CD4-positive, CD25-positive, alpha-beta regulatory T cell (primary cell): ENCODE results near the gene ELOA. TPM values are rescaled to one million over a fixed set of nuclear protein-coding genes. Genes with fewer than 3 reads are reported as not detected.

Experiments
- ATAC-seq, 2 donors: fragments of 150-1000 bp; cut with Tn5 transposase; one replicate each; pipeline ENCODE4 v1.10.0; 2021; ENCODE audit warnings: low read depth in 2 of 2, moderate number of reproducible peaks in 2 of 2, moderate library complexity in 1 of 2
- DNase-seq, 3 donors: peaks; one replicate each; pipeline versions ENCODE4 v3.0.0 to v3.0.0-alpha.2; 2012 to 2022; ENCODE audit warnings: mixed read lengths in 1 of 3
- H3K27ac ChIP-seq: one replicate; pipeline ENCODE4 v1.7.0; 2013; ENCODE audit warnings: mild to moderate bottlenecking, low read length; ENCODE audit not compliant: insufficient read depth, poor library complexity, severe bottlenecking
- H3K27me3 ChIP-seq: one replicate; pipeline ENCODE4 v1.7.0; 2013; ENCODE audit warnings: low read length; ENCODE audit not compliant: control insufficient read depth, insufficient read depth
- H3K36me3 ChIP-seq: one replicate; pipeline ENCODE4 v1.7.0; 2013; ENCODE audit warnings: mild to moderate bottlenecking, low read length, moderate library complexity; ENCODE audit not compliant: control insufficient read depth, insufficient read depth
- H3K4me1 ChIP-seq: 2 replicates; pipeline ENCODE4 v1.7.0; 2013; ENCODE audit warnings: mild to moderate bottlenecking, low read length; ENCODE audit not compliant: insufficient read depth, control insufficient read depth, poor library complexity, severe bottlenecking
- H3K4me3 ChIP-seq: one replicate; pipeline ENCODE4 v1.7.0; 2013; ENCODE audit warnings: low read depth, mild to moderate bottlenecking, low read length, moderate library complexity
- H3K9me3 ChIP-seq, 2 experiments: 1 replicate in 1 of 2; 2 replicates in 1 of 2; pipeline ENCODE4 v1.7.0; 2013; ENCODE audit warnings: low read length in 2 of 2, mild to moderate bottlenecking in 1 of 2, moderate library complexity in 1 of 2; ENCODE audit not compliant: control insufficient read depth in 2 of 2
- H3K27ac Mint-ChIP-seq, 3 donors: one replicate each; pipeline ENCODE4 v1.8.0; 2020 to 2022; ENCODE audit warnings: mild to moderate bottlenecking in 3 of 3, mixed read lengths in 3 of 3, moderate library complexity in 2 of 3
- H3K27me3 Mint-ChIP-seq: one replicate; pipeline ENCODE4 v1.8.0; 2022; ENCODE audit warnings: mild to moderate bottlenecking, mixed read lengths
- H3K36me3 Mint-ChIP-seq: one replicate; pipeline ENCODE4 v1.8.0; 2020; ENCODE audit warnings: mixed read lengths
- H3K4me1 Mint-ChIP-seq, 4 donors: one replicate each; pipeline ENCODE4 v1.8.0; 2020 to 2022; ENCODE audit warnings: mixed read lengths in 4 of 4, mild to moderate bottlenecking in 1 of 4
- H3K4me3 Mint-ChIP-seq, 4 donors: one replicate each; pipeline ENCODE4 v1.8.0; 2020 to 2022; ENCODE audit warnings: mild to moderate bottlenecking in 4 of 4, mixed read lengths in 4 of 4, moderate library complexity in 3 of 4
- H3K9me3 Mint-ChIP-seq, 7 donors: one replicate each; pipeline ENCODE4 v1.8.0; 2020 to 2022; ENCODE audit warnings: mixed read lengths in 7 of 7, mild to moderate bottlenecking in 3 of 7, moderate library complexity in 2 of 7
- polyA plus RNA-seq, 4 donors: library from polyadenylated mRNA; unstranded; fragments of 300-500 nt; fragmentation: Illumina TruSeq; gene quantifications; one replicate each; pipeline ENCODE4 v1.2.3, GENCODE V29; 2021
- total RNA-seq: library from RNA; stranded (reverse); gene quantifications from one replicate; pipeline ENCODE4 v1.2.3, GENCODE V29; 2022

Gene ELOA
- total and polyA plus RNA-seq, 5 donors from 2014 or later, result 22.6 to 42.0 (median 34.3) TPM

- Histone ChIP-seq H3K36me3 (no peaks in the 10 kb centered on the region), H3K4me1 (peaks cover 22% of the 10 kb centered on the region), H3K9me3 (no peaks in the 10 kb centered on the region), H3K27ac (no peak overlapping the region), H3K4me3 (no peak overlapping the region), H3K27me3 (no peaks in the 10 kb centered on the region)
- Mint-ChIP-seq H3K27ac (peak overlapping the region; percentile 32 to 94 (median 74)), H3K4me3 (peak overlapping the region; percentile 89 to 94 (median 92)), H3K9me3 (no peaks in the 10 kb centered on the region), H3K4me1 (peaks cover 12 to 37% (median 21%) of the 10 kb centered on the region in 4 donors), H3K36me3 (peaks cover 1% of the 10 kb centered on the region), H3K27me3 (no peaks in the 10 kb centered on the region)
- DNase-seq (no peak), ATAC-seq (no peak)
Measured at GRCh38 chr1:23741609-23742008, 1.7 kb upstream of the ELOA start.

GRCh38 chr1:23742670-23743286 is 493 bp upstream of the ELOA start:
- H3K36me3 Mint-ChIP-seq, result peaks cover 4% of the 10 kb centered on the region
- Histone ChIP-seq H3K27ac (peak overlapping the region; percentile 82), H3K27me3 (no peaks in the 10 kb centered on the region), H3K4me3 (peak overlapping the region; percentile 84), H3K36me3 (no peaks in the 10 kb centered on the region), H3K9me3 (no peaks in the 10 kb centered on the region), H3K4me1 (peaks cover 24% of the 10 kb centered on the region)
- H3K4me3 Mint-ChIP-seq, result peak overlapping the region; percentile 89 to 94 (median 92)
- DNase-seq, result no peak
- H3K4me1 Mint-ChIP-seq, result peaks cover 18 to 49% (median 32%) of the 10 kb centered on the region in 4 donors
- ATAC-seq, result peak; percentile 18 to 45
- H3K9me3 Mint-ChIP-seq, result no peaks in the 10 kb centered on the region
- H3K27me3 Mint-ChIP-seq, result no peaks in the 10 kb centered on the region
- H3K27ac Mint-ChIP-seq, result peak overlapping the region; percentile 86 to 95 (median 94)

- Mint-ChIP-seq H3K4me3 (peak overlapping the region; percentile 91 to 94 (median 94)), H3K9me3 (no peaks in the 10 kb centered on the region), H3K36me3 (peaks cover 6% of the 10 kb centered on the region), H3K27ac (peak overlapping the region in 2 of 3 donors; percentile 18 to 92), H3K4me1 (peaks cover 23 to 61% (median 48%) of the 10 kb centered on the region in 4 donors), H3K27me3 (no peaks in the 10 kb centered on the region)
- Histone ChIP-seq H3K27me3 (no peaks in the 10 kb centered on the region), H3K36me3 (peaks cover 13% of the 10 kb centered on the region), H3K27ac (peak overlapping the region; percentile 15), H3K4me3 (peak overlapping the region; percentile 87), H3K9me3 (no peaks in the 10 kb centered on the region), H3K4me1 (peaks cover 26% of the 10 kb centered on the region)
- DNase-seq (peak in 2 of 3 donors; percentile 26 to 52), ATAC-seq (no peak)
Measured at GRCh38 chr1:23745515-23745914, 2.2 kb downstream of the ELOA start.

GRCh38 chr1:23748016-23748415 is 4.7 kb downstream of the ELOA start:
- Mint-ChIP-seq H3K36me3 (peaks cover 15% of the 10 kb centered on the region), H3K4me1 (peaks cover 28 to 55% (median 46%) of the 10 kb centered on the region in 4 donors), H3K9me3 (no peaks in the 10 kb centered on the region), H3K27me3 (no peaks in the 10 kb centered on the region), H3K4me3 (no peak overlapping the region), H3K27ac (peak overlapping the region in 1 of 3 donors; percentile 62)
- ATAC-seq (no peak), DNase-seq (no peak)
- Histone ChIP-seq H3K36me3 (peaks cover 38% of the 10 kb centered on the region), H3K27me3 (no peaks in the 10 kb centered on the region), H3K27ac (no peak overlapping the region), H3K9me3 (no peaks in the 10 kb centered on the region), H3K4me1 (peaks cover 20% of the 10 kb centered on the region), H3K4me3 (no peak overlapping the region)

GRCh38 chr1:23751050-23751814 is 8.0 kb downstream of the ELOA start:
- peak overlapping the region in 1 of 4 donors; percentile 10 for H3K4me3 Mint-ChIP-seq
- no peaks in the 10 kb centered on the region for H3K9me3 ChIP-seq
- no peak overlapping the region for H3K4me3 ChIP-seq
- peaks cover 71% of the 10 kb centered on the region for H3K36me3 ChIP-seq
- peaks cover 4% of the 10 kb centered on the region for H3K4me1 ChIP-seq
- no peak overlapping the region for H3K27ac ChIP-seq
- no peaks in the 10 kb centered on the region for H3K27me3 Mint-ChIP-seq
- DNase-seq, result peak in 2 of 3 donors; percentile 28 to 52
- ATAC-seq, result peak in 1 of 2 donors; percentile 45
- peak overlapping the region in 2 of 3 donors; percentile 83 to 87 for H3K27ac Mint-ChIP-seq
- peaks cover 40% of the 10 kb centered on the region for H3K36me3 Mint-ChIP-seq
- H3K27me3 ChIP-seq, result no peaks in the 10 kb centered on the region
- no peaks in the 10 kb centered on the region for H3K9me3 Mint-ChIP-seq
- H3K4me1 Mint-ChIP-seq, result peaks cover 16 to 40% (median 29%) of the 10 kb centered on the region in 4 donors

- ATAC-seq (no peak), DNase-seq (no peak)
- H3K36me3 Mint-ChIP-seq, result peaks cover 40% of the 10 kb centered on the region
- Histone ChIP-seq H3K4me1 (peaks cover 4% of the 10 kb centered on the region), H3K4me3 (no peak overlapping the region), H3K27ac (no peak overlapping the region), H3K27me3 (no peaks in the 10 kb centered on the region), H3K9me3 (no peaks in the 10 kb centered on the region), H3K36me3 (peaks cover 76% of the 10 kb centered on the region)
- no peak overlapping the region for H3K4me3 Mint-ChIP-seq
- H3K4me1 Mint-ChIP-seq, result peaks cover 15 to 37% (median 26%) of the 10 kb centered on the region in 4 donors
- H3K9me3 Mint-ChIP-seq, result no peaks in the 10 kb centered on the region
- H3K27ac Mint-ChIP-seq, result peak overlapping the region in 2 of 3 donors; percentile 83 to 87
- H3K27me3 Mint-ChIP-seq, result no peaks in the 10 kb centered on the region
Measured at GRCh38 chr1:23751815-23752200, 8.5 kb downstream of the ELOA start.

- no peaks in the 10 kb centered on the region for H3K9me3 ChIP-seq
- H3K27ac Mint-ChIP-seq, result no peak overlapping the region
- peaks cover 1% of the 10 kb centered on the region for H3K4me1 ChIP-seq
- H3K36me3 Mint-ChIP-seq, result peaks cover 43% of the 10 kb centered on the region
- no peaks in the 10 kb centered on the region for H3K9me3 Mint-ChIP-seq
- DNase-seq (no peak), ATAC-seq (no peak)
- no peaks in the 10 kb centered on the region for H3K27me3 Mint-ChIP-seq
- no peak overlapping the region for H3K4me3 ChIP-seq
- no peaks in the 10 kb centered on the region for H3K27me3 ChIP-seq
- H3K4me3 Mint-ChIP-seq, result no peak overlapping the region
- peaks cover 87% of the 10 kb centered on the region for H3K36me3 ChIP-seq
- no peak overlapping the region for H3K27ac ChIP-seq
- H3K4me1 Mint-ChIP-seq, result peaks cover 10 to 26% (median 15%) of the 10 kb centered on the region in 4 donors
Measured at GRCh38 chr1:23752909-23753308, 9.6 kb downstream of the ELOA start.
